Measurements from ENCODE around the gene SEC61B. TPM values are rescaled to one million over a fixed set of nuclear protein-coding genes. Genes with fewer than 3 reads are reported as not detected.

The SEC61B gene
- total RNA-seq, 1 donor from 2014 or later = 129 TPM

DNA sequence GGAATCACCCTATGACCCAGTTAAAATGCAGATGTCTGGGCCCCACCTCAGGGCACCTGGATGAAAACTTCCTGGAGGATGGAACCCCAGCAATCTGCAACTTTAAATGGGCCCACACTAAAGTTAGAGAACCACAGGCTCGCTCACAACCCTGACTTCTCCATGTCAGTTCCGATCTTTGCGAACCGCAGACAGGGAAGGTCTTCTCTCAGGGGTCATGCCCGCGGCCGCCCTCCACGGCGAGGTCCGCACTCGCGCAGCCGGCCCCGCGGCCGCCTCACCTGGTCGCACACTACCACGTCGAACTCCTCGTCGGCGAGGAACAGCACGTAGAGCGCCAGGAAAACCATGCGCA lies 839 bp upstream of the SEC61B start:
- no peak for DNase-seq (ENCODE audit: low read depth, low spot score)
- Mint-ChIP-seq H3K4me3 (peak overlapping the region; percentile 98), H3K27ac (ENCODE audit: unreplicated experiment) (no peak overlapping the region), H3K4me1 (peaks cover 39% of the 10 kb centered on the region), H3K36me3 (ENCODE audit: low read depth) (peaks cover 2% of the 10 kb centered on the region), H3K27me3 (ENCODE audit: low read depth) (no peaks in the 10 kb centered on the region), H3K9me3 (no peaks in the 10 kb centered on the region)
- TF ChIP-seq, protein P1, sequence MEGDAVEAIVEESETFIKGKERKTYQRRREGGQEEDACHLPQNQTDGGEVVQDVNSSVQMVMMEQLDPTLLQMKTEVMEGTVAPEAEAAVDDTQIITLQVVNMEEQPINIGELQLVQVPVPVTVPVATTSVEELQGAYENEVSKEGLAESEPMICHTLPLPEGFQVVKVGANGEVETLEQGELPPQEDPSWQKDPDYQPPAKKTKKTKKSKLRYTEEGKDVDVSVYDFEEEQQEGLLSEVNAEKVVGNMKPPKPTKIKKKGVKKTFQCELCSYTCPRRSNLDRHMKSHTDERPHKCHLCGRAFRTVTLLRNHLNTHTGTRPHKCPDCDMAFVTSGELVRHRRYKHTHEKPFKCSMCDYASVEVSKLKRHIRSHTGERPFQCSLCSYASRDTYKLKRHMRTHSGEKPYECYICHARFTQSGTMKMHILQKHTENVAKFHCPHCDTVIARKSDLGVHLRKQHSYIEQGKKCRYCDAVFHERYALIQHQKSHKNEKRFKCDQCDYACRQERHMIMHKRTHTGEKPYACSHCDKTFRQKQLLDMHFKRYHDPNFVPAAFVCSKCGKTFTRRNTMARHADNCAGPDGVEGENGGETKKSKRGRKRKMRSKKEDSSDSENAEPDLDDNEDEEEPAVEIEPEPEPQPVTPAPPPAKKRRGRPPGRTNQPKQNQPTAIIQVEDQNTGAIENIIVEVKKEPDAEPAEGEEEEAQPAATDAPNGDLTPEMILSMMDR (conservative IDR thresholded peaks at IDR 0.05) = no peak

- peaks cover 2% of the 10 kb centered on the region for H3K36me3 Mint-ChIP-seq (ENCODE audit: low read depth)
- H3K27ac Mint-ChIP-seq (ENCODE audit: unreplicated experiment) = peak overlapping the region; percentile 100
- H3K9me3 Mint-ChIP-seq = no peaks in the 10 kb centered on the region
- no peaks in the 10 kb centered on the region for H3K27me3 Mint-ChIP-seq (ENCODE audit: low read depth)
- peak overlapping the region; percentile 98 for H3K4me3 Mint-ChIP-seq
- H3K4me1 Mint-ChIP-seq = peaks cover 39% of the 10 kb centered on the region
- no peak for DNase-seq (ENCODE audit: low read depth, low spot score)
- TF ChIP-seq, protein P1 (conservative IDR thresholded peaks at IDR 0.05) = no peak
Measured at GRCh38 chr9:99222416-99223270, 561 bp downstream of the SEC61B start.

- Mint-ChIP-seq H3K4me3 (peak overlapping the region; percentile 98), H3K4me1 (peaks cover 37% of the 10 kb centered on the region), H3K27ac (ENCODE audit: unreplicated experiment) (no peak overlapping the region), H3K9me3 (no peaks in the 10 kb centered on the region), H3K27me3 (ENCODE audit: low read depth) (no peaks in the 10 kb centered on the region), H3K36me3 (ENCODE audit: low read depth) (peaks cover 5% of the 10 kb centered on the region)
- TF ChIP-seq, protein P1 (conservative IDR thresholded peaks at IDR 0.05) = no peak
- DNase-seq (ENCODE audit: low read depth, low spot score) = no peak
Measured at GRCh38 chr9:99224445-99224844, 2.4 kb downstream of the SEC61B start.

- Mint-ChIP-seq H3K27ac (ENCODE audit: unreplicated experiment) (no peak overlapping the region), H3K36me3 (ENCODE audit: low read depth) (peaks cover 5% of the 10 kb centered on the region), H3K9me3 (no peaks in the 10 kb centered on the region), H3K4me3 (no peak overlapping the region), H3K4me1 (peaks cover 23% of the 10 kb centered on the region), H3K27me3 (ENCODE audit: low read depth) (no peaks in the 10 kb centered on the region)
- no peak for DNase-seq (ENCODE audit: low read depth, low spot score)
- TF ChIP-seq, protein P1 (conservative IDR thresholded peaks at IDR 0.05) = no peak
Measured at GRCh38 chr9:99226054-99226453, 4.0 kb downstream of the SEC61B start.

GRCh38 chr9:99230206-99230605 lies 8.1 kb downstream of the SEC61B start:
- H3K4me1 Mint-ChIP-seq = no peaks in the 10 kb centered on the region
- no peak overlapping the region for H3K27ac Mint-ChIP-seq (ENCODE audit: unreplicated experiment)
- H3K36me3 Mint-ChIP-seq (ENCODE audit: low read depth) = peaks cover 2% of the 10 kb centered on the region
- H3K4me3 Mint-ChIP-seq = no peak overlapping the region
- H3K27me3 Mint-ChIP-seq (ENCODE audit: low read depth) = no peaks in the 10 kb centered on the region
- H3K9me3 Mint-ChIP-seq = no peaks in the 10 kb centered on the region
- DNase-seq (ENCODE audit: low read depth, low spot score) = no peak
- TF ChIP-seq, protein P1 (conservative IDR thresholded peaks at IDR 0.05) = no peak
